ENCODE data around the gene PARP12. TPM values are rescaled to one million over a fixed set of nuclear protein-coding genes. Genes with fewer than 3 reads are reported as not detected.

Gene PARP12
- total and polyA plus RNA-seq, 9 of the 15 experiments (the other 6 are each of a cell fraction or from before 2014, with no cell fraction given): 4.6 to 40.4 (median 23.5) TPM

DNA sequence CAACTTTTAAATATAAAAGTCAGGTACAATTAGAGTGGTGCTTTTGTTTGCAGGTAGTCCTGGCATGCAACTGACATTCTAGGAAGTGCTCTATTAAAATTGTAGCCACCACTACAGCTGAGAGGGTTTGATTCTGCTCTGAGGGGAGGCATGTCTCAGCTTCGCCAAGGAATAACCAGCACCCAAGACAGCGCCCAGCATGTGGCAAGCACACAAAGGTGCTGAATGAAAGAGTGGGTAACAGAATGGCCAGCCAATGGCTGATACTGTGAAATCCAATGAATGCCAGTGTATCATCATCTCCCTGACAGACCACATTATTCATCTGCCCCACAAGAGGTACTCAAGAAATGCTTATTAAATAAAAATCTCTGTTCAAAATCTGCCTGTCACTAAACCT lies 6.9 kb downstream of the PARP12 start (continued):
- TF ChIP-seq, protein P1, sequence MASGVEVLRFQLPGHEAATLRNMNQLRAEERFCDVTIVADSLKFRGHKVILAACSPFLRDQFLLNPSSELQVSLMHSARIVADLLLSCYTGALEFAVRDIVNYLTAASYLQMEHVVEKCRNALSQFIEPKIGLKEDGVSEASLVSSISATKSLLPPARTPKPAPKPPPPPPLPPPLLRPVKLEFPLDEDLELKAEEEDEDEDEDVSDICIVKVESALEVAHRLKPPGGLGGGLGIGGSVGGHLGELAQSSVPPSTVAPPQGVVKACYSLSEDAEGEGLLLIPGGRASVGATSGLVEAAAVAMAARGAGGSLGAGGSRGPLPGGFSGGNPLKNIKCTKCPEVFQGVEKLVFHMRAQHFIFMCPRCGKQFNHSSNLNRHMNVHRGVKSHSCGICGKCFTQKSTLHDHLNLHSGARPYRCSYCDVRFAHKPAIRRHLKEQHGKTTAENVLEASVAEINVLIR (CRISPR knock-in tag; IDR thresholded peaks at IDR 0.05): no peak
- TF ChIP-seq SOX6 (IDR thresholded peaks at IDR 0.05): no peak
- no peak for TF ChIP-seq HDAC1 (IDR thresholded peaks at IDR 0.05)
- TF ChIP-seq, protein P2, sequence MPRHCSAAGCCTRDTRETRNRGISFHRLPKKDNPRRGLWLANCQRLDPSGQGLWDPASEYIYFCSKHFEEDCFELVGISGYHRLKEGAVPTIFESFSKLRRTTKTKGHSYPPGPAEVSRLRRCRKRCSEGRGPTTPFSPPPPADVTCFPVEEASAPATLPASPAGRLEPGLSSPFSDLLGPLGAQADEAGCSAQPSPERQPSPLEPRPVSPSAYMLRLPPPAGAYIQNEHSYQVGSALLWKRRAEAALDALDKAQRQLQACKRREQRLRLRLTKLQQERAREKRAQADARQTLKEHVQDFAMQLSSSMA (CRISPR knock-in tag; IDR thresholded peaks at IDR 0.05): no peak
- no peak for TF ChIP-seq ZNF24 (IDR thresholded peaks at IDR 0.05)
- TF ChIP-seq, protein P3, sequence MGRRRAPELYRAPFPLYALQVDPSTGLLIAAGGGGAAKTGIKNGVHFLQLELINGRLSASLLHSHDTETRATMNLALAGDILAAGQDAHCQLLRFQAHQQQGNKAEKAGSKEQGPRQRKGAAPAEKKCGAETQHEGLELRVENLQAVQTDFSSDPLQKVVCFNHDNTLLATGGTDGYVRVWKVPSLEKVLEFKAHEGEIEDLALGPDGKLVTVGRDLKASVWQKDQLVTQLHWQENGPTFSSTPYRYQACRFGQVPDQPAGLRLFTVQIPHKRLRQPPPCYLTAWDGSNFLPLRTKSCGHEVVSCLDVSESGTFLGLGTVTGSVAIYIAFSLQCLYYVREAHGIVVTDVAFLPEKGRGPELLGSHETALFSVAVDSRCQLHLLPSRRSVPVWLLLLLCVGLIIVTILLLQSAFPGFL (CRISPR knock-in tag; IDR thresholded peaks at IDR 0.05): no peak
- TF ChIP-seq JUND (IDR thresholded peaks at IDR 0.05; ENCODE audit: borderline replicate concordance, low read depth, low read length): no peak
- no peak for TF ChIP-seq JUND (tag; IDR thresholded peaks at IDR 0.05; ENCODE audit: borderline replicate concordance, low read depth, low read length)

- peak in 2 of 4 experiments; percentile 21 to 35 for DNase-seq (ENCODE audit: extremely low read depth in 1 of 4, low spot score in 3 of 4)
- no peak overlapping the region for H3K4me2 ChIP-seq (ENCODE audit: insufficient read depth, low read length)
- FAIRE-seq: no peak
- no peak overlapping the region for H3K4me3 ChIP-seq
- no peaks in the 10 kb centered on the region for H3K9me1 ChIP-seq (ENCODE audit: control insufficient read depth, insufficient read depth, low read length)
- CTCF ChIA-PET (ENCODE audit: low intra/inter-chr PET ratio): no interaction called here
- peak; percentile 5; the same call in 2 of the 3 replicates for ATAC-seq
- peaks cover 8% of the 10 kb centered on the region for H3K79me2 ChIP-seq (ENCODE audit: control insufficient read depth, insufficient read depth, low read length)
- H4K20me1 ChIP-seq (replicated peaks; ENCODE audit: control insufficient read depth, insufficient read depth, low read length): no peaks in the 10 kb centered on the region
- H3K36me3 ChIP-seq (ENCODE audit: control insufficient read depth, insufficient read depth, low read length): peaks cover 42% of the 10 kb centered on the region
- H2AFZ ChIP-seq (ENCODE audit: low read depth, low read length): no peak overlapping the region
- H3K9ac ChIP-seq (ENCODE audit: insufficient read depth in 1 of 2, low read depth in 2 of 2, low read length in 2 of 2): no peak overlapping the region
- no peaks in the 10 kb centered on the region for H3K9me3 ChIP-seq (replicated peaks; ENCODE audit: control insufficient read depth, insufficient read depth, low read depth, low read length)
- POLR2A ChIA-PET: interaction anchor here (1.4 to 1.7 kb wide), 2 partner anchors 8 to 13 kb away, joined by 5 to 10 read pairs; partner anchors contain the start of gene PARP12
- in situ Hi-C loops (cut with MboI) (no loop called here), intact Hi-C loops (cut with micrococcal nuclease) (no loop called here)
- WGBS (ENCODE audit: insufficient coverage, low coverage, missing lambda C conversion rate): 62% methylated on average over 4 of the region's 4 CpGs
- no peaks in the 10 kb centered on the region for H3K27me3 ChIP-seq (ENCODE audit: control insufficient read depth in 2 of 2, insufficient read depth in 2 of 2, low read length in 2 of 2)
- no TSS peak for BruUV-seq (replicated peaks)
- no peak overlapping the region for H3K27ac ChIP-seq (ENCODE audit: extremely low read depth, low read depth, low read length)
- peaks cover 12 to 20% of the 10 kb centered on the region in 2 experiments for H3K4me1 ChIP-seq (replicated peaks in 1 of 2; ENCODE audit: control insufficient read depth in 2 of 2, insufficient read depth in 2 of 2, low read length in 2 of 2)
- TF ChIP-seq ATF4 (CRISPR knock-in tag; IDR thresholded peaks at IDR 0.05) (no peak), SOX6 (IDR thresholded peaks at IDR 0.05) (no peak), AFF4 (CRISPR knock-in tag; IDR thresholded peaks at IDR 0.05) (no peak), NFIC (IDR thresholded peaks at IDR 0.05) (peak; percentile 69)
Observed at GRCh38 chr7:140054751-140055150, 8.0 kb downstream of the PARP12 start.

Data from K562 (cell line).